GM18868 (cell line): ENCODE results near the gene SHROOM4.
A peak's percentile ranks its signal among the peaks of the same experiment; 100 is the strongest.

ENCODE experiments used
- ATAC-seq: cut with Tn5 transposase; IDR thresholded peaks from one replicate; pipeline ENCODE4 v1.9.1; 2021; ENCODE audit warnings: mild to moderate bottlenecking, moderate library complexity; ENCODE audit not compliant: unreplicated experiment

SHROOM4 gene

DNA sequence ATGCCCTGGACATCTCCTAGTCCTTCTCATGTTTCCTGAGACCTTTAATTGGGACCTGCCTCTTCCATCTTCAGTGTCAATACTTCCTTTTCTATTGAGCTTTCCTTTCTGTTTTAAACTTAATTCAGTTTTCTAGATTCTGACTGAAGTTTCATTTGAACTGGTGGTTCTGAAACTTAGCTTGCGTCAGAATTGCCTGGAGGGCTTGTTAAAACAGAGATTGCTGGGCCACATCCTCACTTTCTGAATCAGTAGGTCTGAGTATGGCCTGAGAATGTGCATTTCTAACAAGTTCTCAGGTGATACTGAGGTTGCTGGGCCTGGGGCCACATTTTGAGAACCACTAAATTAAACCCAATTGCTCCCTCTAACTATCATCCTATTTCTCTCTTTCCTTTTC lies 191.2 kb downstream of the SHROOM4 start:
- ATAC-seq, result no peak

DNA sequence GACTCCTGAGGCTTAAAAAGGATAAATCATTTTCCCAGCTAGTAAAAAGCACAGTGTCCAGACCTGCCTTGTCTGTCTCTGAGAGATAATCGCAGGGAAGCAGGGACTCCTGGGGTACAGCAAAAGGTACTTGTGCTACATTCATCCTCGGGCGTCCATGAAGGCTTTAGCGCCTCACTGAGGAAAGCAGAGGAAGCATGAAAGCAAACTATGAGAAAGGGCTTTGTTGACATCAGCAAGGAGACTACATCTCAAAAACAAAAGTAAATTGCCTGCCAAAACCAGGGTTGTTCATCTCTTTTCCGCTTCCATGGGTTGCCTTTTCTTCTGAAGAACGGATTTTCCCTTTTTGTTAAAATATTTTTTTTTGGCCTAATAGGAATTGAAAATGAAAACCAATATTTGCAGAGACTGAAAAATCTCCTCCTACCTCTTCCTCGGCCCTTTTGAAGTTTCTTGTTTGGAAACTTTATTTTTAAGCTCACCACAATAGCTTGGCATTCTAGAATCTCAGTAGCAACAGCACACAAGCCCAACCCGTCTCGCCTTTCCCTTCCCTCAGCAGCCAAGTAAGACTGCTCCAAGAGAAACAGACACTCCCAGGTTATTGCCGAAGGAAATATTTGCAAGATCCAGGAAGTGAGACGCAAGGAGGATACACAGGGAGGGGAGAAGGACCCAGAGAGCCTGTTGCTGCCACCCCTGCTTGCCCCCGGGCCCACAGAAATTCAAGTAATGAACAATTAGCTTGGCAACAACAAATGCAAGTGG lies 195.0 kb downstream of the SHROOM4 start:
- ATAC-seq, result no peak

DNA sequence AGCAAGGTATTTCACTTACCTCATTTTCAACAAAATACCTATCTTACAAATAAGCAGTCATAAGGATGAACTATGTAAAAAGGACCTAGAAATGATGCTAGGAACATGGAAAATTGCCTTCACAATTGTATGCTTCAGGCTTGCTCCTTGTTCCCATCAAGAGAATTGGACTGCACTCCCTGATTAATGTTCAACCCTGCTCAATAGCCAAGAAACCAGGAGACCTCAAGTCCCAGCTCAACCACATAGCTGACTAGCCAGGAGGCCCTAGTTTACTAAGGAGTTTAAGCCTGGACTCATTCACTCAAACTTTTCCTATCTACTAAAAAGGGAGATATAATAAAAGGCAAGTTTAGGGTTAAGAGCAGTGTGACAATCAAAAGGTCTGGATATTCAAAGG lies 196.8 kb downstream of the SHROOM4 start:
- ATAC-seq, result no peak

DNA sequence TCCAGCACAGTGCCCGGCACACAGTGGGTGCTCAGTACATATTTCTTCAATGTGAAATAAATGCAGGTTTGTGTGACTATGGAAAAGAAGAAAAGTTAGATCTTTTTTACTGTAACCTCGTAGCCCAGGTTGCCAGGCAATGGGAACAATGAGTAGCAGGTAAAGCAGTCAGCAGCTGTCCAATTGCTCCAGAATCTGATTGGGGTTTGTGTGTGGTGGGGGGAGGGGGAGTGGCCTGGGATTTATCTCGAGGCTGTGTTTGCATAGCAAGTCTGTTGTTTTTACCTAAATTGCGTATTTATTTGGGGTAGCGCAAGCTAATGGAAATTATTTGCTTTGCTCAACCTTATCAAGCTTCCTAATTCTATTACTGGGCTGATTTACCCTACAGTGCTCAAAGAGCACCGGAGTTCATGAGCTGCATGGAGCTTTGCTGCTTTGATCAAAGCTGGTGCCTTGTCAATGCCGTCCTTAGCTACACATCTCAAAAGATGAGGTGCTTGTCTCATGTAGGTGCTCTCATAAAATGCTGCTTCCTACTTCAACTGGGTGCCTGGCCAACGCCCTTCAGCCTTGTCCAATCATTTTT lies 198.3 kb downstream of the SHROOM4 start:
- no peak for ATAC-seq

DNA sequence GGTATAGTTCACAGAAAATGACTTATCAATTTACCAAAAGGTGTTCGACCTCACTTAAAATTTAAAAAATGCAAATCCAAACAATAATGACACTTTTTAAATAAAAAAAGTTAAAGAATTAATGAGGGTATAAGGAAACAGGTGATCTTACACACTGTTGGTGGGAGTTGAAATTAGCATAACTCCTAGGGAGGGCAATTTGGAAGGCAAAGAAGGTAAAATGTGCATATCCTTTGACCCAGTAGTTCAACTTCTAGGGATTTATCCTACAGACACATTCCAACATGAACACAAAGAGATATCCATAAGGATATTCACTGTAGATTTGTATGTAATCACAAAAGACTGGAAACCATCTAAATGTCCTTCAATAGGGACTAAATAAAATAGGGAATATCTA lies 199.5 kb downstream of the SHROOM4 start:
- no peak for ATAC-seq

DNA sequence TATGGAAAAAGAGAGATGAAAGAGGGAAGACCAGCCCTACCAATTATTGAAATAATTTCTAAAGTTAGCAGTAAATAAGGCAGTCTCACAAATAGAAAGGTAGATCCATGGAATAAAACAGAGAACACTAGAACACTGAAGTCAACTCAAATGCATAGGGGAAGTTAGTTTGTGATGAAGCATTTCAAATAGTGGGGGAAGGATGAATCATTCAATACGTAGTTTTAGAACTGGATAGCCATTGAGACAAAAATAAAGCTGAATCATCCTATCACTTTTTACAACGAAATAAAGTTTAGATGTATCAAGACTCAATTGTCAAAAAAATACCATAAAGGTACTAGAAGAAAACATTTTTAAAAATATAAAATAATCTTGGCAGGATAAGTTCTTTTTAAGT lies 200.1 kb downstream of the SHROOM4 start:
- ATAC-seq, result no peak

DNA sequence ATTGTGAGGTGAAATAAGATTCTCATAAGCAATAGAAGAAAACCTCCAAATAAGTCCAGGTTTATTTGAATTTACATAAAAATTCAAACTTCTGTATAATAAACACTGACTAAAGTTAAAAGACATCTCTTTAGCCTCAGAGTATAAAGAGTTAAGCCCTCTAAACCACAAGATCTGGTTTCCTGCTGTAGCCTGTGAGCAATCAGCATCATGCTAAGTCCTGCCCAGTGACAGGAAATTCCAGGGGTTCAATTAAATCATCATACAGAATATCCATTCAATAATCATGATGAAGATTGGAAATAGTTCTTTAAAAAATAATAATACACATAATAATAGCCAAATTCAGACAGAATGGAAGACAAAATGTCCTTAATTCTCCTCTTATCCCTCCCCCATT lies 204.2 kb downstream of the SHROOM4 start:
- no peak for ATAC-seq

DNA sequence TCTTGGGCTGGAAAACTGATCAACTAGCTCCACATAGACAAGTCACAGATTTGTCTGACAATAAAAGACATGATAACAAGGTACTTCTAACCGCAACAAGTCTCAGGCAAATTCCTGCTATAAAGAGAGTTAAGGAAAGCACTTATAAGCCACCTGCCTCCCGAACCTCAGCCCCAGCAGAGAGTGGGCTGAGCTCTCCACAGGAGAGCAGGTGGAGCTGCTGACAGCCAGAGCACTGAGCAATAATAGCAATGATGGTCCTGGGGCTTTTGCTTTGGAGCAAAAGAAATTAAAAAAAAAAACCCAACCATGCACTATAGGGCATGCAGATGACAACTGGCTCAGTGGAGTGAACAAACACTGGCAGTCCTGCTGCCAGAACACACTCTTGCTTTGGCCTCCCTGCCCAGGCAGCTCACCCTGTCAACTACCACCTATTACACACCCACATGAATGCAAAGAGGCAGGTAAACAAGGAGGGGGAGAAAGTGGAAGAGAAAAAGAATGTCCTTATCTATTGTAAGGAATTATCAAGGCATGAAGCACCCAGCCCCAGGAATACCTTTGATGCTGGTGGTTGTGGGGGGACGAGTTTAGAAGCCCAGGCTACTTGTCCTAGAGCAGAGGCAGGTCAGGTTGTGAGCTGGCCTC lies 207.6 kb downstream of the SHROOM4 start:
- ATAC-seq, result no peak

DNA sequence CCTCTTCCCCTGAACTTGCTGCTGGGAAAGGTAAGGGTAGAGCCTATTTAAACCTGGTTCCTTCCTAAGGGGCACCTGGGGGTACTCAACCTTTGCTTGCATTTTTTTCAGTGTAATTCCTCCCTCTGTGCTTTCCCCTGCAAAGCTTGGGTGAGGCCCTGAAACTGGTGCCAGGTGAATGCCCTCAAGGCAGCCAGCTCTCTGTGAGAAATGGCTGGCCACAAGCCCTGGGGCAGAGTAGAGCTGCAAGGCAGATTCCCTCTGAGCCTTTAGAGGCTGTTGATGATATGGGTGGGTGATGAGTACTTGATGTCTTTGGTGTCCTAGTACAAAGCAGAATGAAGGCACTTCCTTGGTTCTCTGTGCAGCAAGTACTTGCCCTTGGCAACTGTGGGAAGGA lies 217.9 kb downstream of the SHROOM4 start:
- no peak for ATAC-seq

DNA sequence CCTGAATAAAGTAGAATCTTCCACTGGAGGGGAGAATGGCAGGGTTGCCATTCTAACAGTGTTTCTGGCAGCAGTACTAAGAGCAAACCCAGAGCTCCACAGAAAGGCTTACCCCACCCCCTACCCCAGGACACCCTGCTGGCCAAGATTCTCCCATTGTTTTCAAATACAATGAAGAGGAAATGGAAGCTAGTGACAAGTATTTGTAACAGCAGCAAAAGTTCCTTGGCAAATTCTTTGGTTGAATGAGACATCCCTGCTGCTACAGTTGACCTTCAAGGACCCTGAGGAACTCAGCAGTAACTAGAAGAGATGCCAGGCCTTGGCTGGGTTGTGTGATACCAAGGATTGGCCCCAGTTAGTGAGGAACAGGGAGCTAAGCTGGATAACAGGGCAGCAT lies 219.2 kb downstream of the SHROOM4 start:
- no peak for ATAC-seq

DNA sequence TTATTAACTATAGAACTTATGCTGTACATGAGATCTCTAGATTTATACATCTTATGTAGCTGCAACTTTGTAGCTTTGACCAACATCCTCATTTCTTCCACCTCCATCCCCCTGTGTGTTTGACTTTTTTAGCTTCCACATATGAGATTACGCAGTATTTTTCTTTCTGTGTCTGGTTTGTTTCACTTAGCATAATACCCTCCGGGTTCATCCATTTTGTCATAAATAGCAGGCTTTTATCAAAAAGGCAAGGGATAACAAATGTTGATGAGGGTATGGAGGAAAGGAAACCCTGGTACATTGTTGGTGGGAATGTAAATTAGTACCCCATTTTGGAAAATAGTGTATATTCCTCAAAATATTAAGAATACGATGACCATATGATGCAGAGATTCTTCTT lies 227.0 kb downstream of the SHROOM4 start:
- ATAC-seq, result no peak

DNA sequence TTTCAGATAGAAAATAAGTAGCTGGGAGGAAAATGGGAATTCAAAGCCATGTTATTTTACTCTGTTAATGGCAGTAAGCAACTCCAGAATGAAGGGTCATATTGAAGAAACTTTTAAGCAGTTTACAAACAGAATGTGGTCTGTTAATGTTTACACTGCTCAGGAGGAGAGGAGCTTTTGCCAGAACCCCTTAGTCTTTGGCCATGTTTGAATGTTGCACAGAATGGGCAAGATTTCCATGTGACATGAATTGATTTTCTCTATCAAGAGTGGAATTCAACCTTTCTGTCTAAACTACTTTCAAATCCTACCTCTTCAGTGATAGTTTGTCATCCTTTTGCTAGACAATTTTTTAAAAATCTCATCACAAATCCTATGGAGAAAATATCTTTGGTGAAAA lies 227.6 kb downstream of the SHROOM4 start:
- ATAC-seq, result no peak

DNA sequence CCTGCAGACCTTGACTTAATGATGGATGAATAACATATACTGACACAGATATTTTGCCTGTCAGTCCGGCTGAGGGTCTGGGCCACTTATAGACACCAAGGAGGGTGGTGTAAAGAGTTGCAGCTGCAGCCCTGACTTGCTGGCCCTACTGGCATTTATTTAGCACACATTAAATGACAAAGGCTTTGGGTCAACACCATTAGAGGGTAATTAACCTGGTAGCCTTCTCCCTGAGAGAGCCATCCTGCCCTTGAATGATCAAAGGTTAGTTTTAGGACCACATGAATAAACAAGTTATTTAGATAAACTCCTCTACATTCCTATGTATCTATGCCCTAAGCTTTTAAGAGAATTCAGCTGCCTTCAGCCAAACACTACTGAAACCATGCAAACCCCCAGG lies 232.6 kb downstream of the SHROOM4 start:
- no peak for ATAC-seq

DNA sequence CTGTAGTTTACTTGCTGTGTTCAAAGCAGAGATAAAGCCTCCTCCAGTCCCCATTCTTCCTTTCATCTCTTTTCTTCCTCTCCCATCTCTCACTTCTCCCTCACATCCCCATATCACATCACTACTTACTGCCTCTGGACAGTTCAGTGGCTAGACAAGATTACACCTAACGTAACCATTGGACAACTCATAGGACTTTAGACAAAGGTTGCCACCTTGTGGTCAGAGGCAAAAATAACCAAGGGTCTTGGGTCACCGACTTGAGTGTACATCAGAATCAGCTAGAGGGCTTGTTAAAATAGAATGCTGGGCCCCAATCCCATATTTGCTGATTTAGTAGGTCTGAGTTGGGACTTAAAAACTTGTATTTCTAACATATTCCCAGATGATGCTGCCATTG lies 234.0 kb downstream of the SHROOM4 start:
- ATAC-seq, result peak; percentile 80

DNA sequence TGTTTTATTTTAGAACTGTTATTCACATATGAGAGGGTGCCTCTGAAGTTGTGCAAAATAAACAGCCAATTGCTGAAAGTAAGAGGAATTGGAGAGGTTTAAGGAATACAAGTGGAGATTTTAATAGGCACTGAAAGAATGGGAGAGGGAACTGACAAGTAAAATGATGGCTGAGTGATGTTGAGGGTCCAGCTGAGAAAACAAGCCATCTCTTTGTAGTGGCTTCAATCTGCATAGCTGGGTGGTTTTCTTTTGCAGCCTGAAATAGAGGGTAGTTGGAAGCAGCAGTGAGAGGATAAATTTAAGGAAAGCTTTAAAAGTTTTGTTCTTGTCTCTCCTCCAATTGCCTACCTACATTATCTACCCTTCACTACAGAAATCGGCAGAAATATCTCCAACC lies 236.7 kb downstream of the SHROOM4 start:
- no peak for ATAC-seq

DNA sequence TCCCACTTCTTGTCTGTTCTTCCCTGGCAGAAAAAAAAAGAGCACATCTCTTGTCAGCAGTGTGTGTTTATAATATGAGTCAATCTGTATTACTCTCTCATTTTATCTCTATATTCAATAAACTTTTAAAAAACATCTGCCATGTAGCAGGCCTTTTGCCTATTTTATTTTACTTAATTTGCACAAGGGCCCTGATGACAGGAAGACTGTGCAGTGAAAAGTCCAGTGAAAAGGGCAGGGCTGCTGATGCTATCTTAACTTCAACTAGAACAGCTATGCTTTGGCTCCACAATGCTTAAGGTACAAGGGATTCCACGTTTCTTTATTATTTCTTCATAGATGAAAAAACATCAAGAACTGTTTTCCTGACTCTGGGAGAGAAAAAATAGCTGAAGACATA lies 246.4 kb downstream of the SHROOM4 start:
- ATAC-seq, result no peak

DNA sequence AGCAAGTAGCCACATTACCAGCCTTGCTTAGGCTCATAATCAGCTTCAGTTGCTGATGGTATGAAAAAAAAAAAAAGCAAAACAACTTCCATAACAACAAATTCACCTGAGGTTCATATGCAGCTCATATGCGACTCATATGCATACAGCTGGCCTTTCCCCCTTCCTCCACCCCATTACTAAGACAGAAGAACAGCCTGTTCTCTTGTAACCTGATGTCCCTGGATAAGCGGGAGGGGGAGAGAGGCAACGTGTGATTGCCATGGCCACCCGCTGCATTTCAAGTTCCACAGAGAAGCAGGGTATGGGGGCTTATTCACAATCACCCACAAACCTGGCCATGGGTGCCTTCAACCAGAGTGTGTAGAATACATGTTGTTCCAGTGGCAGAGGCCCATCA lies 248.3 kb downstream of the SHROOM4 start:
- ATAC-seq, result no peak
